ENCODE measurements around the gene KISS1. TPM values are rescaled to one million over a fixed set of nuclear protein-coding genes. Genes with fewer than 3 reads are reported as not detected.
A peak's percentile ranks its signal among the peaks of the same experiment; 100 is the strongest.

Gene KISS1
- total and polyA plus RNA-seq, 4 experiments from 2014 or later, result not detected

DNA sequence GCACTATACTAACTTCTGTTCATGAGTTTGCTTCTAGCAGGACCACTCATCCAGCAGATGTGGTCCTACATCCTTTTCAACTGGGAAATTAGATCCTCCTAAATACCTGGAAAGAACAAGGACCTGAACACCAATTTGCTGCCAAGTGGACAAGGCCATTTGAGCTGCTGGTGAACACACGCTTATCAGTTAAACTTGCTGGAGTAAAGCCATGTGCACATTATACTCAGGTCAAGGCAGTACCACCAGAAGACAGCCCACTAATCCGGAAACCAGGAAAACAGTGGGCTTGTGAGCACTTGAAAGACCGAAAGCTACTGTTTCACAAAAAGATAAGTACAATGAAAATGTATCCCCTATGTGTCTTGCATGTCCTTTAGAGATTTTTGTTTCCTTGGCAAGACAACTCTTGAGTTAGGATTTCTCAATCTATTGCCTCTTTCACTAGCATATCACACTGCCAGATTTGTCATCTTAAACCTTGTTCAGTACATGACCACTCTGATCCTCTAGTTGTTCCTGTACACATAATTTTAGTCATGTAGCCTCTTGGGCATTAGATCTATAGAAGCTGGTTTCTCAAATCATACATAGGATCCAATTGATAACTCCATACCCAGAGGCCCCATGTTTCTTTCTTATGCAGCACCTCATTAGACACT, 25.7 kb downstream of the KISS1 start:
- Histone ChIP-seq H3K27ac (ENCODE audit: low read depth, low read length) (no peak overlapping the region), H3K4me3 (ENCODE audit: low read length in 2 of 2) (no peak overlapping the region), H3K36me3 (ENCODE audit: insufficient read depth, low read length) (no peaks in the 10 kb centered on the region), H3K9me3 (ENCODE audit: control insufficient read depth in 1 of 2, low read length in 2 of 2) (peaks cover 4 to 20% of the 10 kb centered on the region in 2 donors), H3K27me3 (ENCODE audit: insufficient read depth, low read length) (no peaks in the 10 kb centered on the region), H3K4me1 (ENCODE audit: insufficient read depth, low read length) (no peaks in the 10 kb centered on the region)
- CTCF ChIA-PET (ENCODE audit: partially characterized antibody), result interaction anchor here (1.1 to 2.5 kb wide), 3 partner anchors 8 to 193 kb away, joined by 3 to 7 read pairs (median 5); no protein-coding TSS in a partner anchor
- peaks cover 5 to 67% (median 52%) of the 10 kb centered on the region in 8 donors for H3K9me3 Mint-ChIP-seq
- peaks cover 4 to 9% of the 10 kb centered on the region in 2 donors for H3K36me3 Mint-ChIP-seq
- H3K27ac Mint-ChIP-seq, result no peak overlapping the region
- POLR2A ChIA-PET (ENCODE audit: partially characterized antibody), result no interaction called here
- DNase-seq, result no peak
- no peak overlapping the region for H3K4me3 Mint-ChIP-seq
- H3K4me1 Mint-ChIP-seq, result no peaks in the 10 kb centered on the region
- peaks cover 6 to 7% of the 10 kb centered on the region in 2 donors for H3K27me3 Mint-ChIP-seq
- intact Hi-C loops (cut with micrococcal nuclease), result no loop called here

DNA sequence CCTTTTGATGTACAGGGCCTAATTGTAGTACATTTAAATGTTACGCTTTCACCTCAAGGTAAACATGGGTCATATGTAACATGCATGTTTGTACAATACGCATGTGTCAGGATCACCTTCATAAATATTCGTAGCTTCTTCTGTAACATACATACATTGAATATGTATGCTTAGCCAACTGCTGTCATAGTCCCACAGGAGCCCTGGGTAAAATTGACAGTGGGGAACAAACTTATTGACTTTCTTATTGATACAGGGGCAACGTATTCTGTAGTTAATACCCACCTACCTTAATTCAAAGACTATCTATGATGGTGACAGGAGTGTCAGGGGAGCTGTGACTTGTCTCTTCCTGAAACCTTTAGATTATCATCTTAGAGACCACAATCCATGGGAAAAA, 26.4 kb downstream of the KISS1 start:
- no peaks in the 10 kb centered on the region for H3K36me3 ChIP-seq (ENCODE audit: insufficient read depth, low read length)
- no peak overlapping the region for H3K27ac ChIP-seq (ENCODE audit: low read depth, low read length)
- no peak overlapping the region for H3K4me3 ChIP-seq (ENCODE audit: low read length in 2 of 2)
- ChIA-PET CTCF (ENCODE audit: partially characterized antibody) (interaction anchor here (1.1 to 1.2 kb wide), 2 partner anchors 194 to 229 kb away, joined by 3 to 4 read pairs; no protein-coding TSS in a partner anchor), POLR2A (ENCODE audit: partially characterized antibody) (no interaction called here)
- H3K4me3 Mint-ChIP-seq, result no peak overlapping the region
- H3K4me1 ChIP-seq (ENCODE audit: insufficient read depth, low read length), result no peaks in the 10 kb centered on the region
- no peak for DNase-seq
- H3K27me3 Mint-ChIP-seq, result peaks cover 6 to 7% of the 10 kb centered on the region in 2 donors
- peaks cover 4 to 9% of the 10 kb centered on the region in 2 donors for H3K36me3 Mint-ChIP-seq
- H3K9me3 Mint-ChIP-seq, result peaks cover 5 to 67% (median 52%) of the 10 kb centered on the region in 8 donors
- no peaks in the 10 kb centered on the region for H3K4me1 Mint-ChIP-seq
- intact Hi-C loops (cut with micrococcal nuclease), result no loop called here
- peaks cover 4 to 20% of the 10 kb centered on the region in 2 donors for H3K9me3 ChIP-seq (ENCODE audit: control insufficient read depth in 1 of 2, low read length in 2 of 2)
- no peaks in the 10 kb centered on the region for H3K27me3 ChIP-seq (ENCODE audit: insufficient read depth, low read length)
- no peak overlapping the region for H3K27ac Mint-ChIP-seq

DNA sequence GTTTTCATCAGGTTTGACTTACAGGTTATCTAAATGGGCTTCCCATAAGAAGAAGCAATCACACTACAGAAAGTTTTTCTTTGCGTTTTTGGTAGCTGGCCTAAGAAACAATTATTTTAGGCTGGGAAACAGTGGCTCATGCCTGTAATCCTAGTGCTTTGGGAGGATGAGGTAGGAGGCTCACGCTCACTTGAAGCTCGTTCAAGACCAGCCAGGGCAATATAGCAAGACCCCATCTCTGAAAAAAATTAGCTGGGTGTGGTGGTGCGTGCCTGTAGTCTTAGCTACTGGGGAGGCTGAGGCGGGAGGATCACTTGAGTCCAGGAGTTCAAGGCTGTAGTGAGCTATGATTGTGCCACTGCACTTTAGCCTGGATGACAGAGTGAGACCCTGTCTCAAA, 28.6 kb downstream of the KISS1 start:
- CTCF ChIA-PET (ENCODE audit: partially characterized antibody), result interaction anchor here (1.2 to 13.2 kb wide), 6 partner anchors 10 to 263 kb away, joined by 3 to 153 read pairs (median 6); no protein-coding TSS in a partner anchor
- Mint-ChIP-seq H3K9me3 (peaks cover 5 to 56% (median 47%) of the 10 kb centered on the region in 8 donors), H3K4me1 (no peaks in the 10 kb centered on the region), H3K27me3 (peaks cover 0 to under 1% of the 10 kb centered on the region in 2 donors), H3K27ac (no peak overlapping the region), H3K36me3 (peaks cover 4 to 9% of the 10 kb centered on the region in 2 donors), H3K4me3 (no peak overlapping the region)
- H3K27me3 ChIP-seq (ENCODE audit: insufficient read depth, low read length), result no peaks in the 10 kb centered on the region
- H3K27ac ChIP-seq (ENCODE audit: low read depth, low read length), result no peak overlapping the region
- POLR2A ChIA-PET (ENCODE audit: partially characterized antibody), result no interaction called here
- no peak for DNase-seq
- intact Hi-C loops (cut with micrococcal nuclease), result no loop called here
- no peaks in the 10 kb centered on the region for H3K4me1 ChIP-seq (ENCODE audit: insufficient read depth, low read length)
- H3K4me3 ChIP-seq (ENCODE audit: low read length in 2 of 2), result no peak overlapping the region
- H3K9me3 ChIP-seq (ENCODE audit: control insufficient read depth in 1 of 2, low read length in 2 of 2), result peaks cover 4 to 20% of the 10 kb centered on the region in 2 donors
- H3K36me3 ChIP-seq (ENCODE audit: insufficient read depth, low read length), result no peaks in the 10 kb centered on the region

DNA sequence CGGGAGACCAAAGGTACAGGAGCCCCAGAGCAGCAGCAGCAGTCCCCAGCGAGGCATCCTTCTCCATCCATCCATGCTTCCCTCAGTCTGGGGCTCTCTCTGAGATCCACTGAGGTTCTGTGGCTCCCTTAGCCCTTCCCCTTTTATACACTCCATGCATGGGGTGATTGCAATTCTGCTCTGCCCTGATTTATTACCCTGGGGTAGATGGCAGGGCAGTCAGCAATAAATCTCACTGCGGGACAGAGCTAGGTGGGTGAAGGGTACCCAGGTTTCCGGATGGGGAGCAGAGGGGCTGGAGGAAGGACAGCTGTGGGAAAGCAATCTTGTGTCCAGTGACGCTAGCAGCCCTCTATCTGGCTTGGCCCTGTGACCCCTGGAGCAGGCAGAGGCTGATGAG, 30.1 kb downstream of the KISS1 start, which contains the start of gene REN:
Gene REN (minus strand): TSS at position 119 of the 400 bp plus-strand sequence. CDS start 44 bp downstream, at position 75.
- H3K9me3 ChIP-seq (ENCODE audit: control insufficient read depth in 1 of 2, low read length in 2 of 2), result peaks cover 4 to 20% of the 10 kb centered on the region in 2 donors
- peaks cover 3 to 42% (median 34%) of the 10 kb centered on the region in 8 donors for H3K9me3 Mint-ChIP-seq
- no peaks in the 10 kb centered on the region for H3K4me1 Mint-ChIP-seq
- POLR2A ChIA-PET (ENCODE audit: partially characterized antibody), result interaction anchor here (0.6 kb wide), 1 partner anchor 391 kb away, joined by 3 read pairs; no protein-coding TSS in a partner anchor
- peaks cover 2 to 3% of the 10 kb centered on the region in 2 donors for H3K27me3 Mint-ChIP-seq
- no peak within 1 kb of the TSS for H3K27ac Mint-ChIP-seq
- intact Hi-C loops (cut with micrococcal nuclease), result no loop called here
- H3K4me3 Mint-ChIP-seq, result no peak within 1 kb of the TSS
- H3K4me1 ChIP-seq (ENCODE audit: insufficient read depth, low read length), result no peaks in the 10 kb centered on the region
- H3K4me3 ChIP-seq (ENCODE audit: low read length in 2 of 2), result no peak within 1 kb of the TSS
- H3K27ac ChIP-seq (ENCODE audit: low read depth, low read length), result no peak within 1 kb of the TSS
- CTCF ChIA-PET (ENCODE audit: partially characterized antibody), result interaction anchor here (1.1 to 13.2 kb wide), 4 partner anchors 24 to 197 kb away, joined by 3 to 153 read pairs (median 8); no protein-coding TSS in a partner anchor
- H3K27me3 ChIP-seq (ENCODE audit: insufficient read depth, low read length), result no peaks in the 10 kb centered on the region
- DNase-seq, result no peak
- no peaks in the 10 kb centered on the region for H3K36me3 ChIP-seq (ENCODE audit: insufficient read depth, low read length)
- peaks cover 4 to 6% of the 10 kb centered on the region in 2 donors for H3K36me3 Mint-ChIP-seq

DNA sequence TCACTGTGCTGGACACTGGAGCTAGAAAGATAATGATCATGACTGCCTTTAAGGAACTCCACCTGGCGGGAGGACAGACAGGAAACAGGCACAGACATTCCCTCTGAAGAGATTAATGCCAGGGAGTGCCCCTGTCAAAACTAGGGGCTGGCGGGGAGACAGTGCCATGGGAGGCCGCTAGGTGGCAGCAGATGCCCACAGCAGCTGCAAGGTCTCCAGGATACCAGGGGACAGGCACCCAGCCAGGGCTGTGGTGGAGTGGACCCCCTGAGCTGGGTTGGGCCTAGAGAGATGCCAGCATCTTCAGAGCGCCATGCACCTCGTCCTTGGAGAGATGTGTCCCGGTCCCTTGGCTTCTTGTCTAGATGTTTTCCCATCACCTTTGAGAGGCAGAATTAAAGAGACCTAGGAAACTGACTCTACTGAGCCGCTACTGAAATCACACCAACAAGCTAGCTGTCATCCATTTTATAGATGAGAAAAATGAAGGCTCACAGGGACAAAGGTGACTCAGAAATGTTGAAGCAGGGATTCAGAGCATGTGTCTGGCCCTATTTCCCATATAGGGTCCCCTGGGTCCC, 33.7 kb downstream of the KISS1 start:
- Histone ChIP-seq H3K4me1 (ENCODE audit: insufficient read depth, low read length) (no peaks in the 10 kb centered on the region), H3K36me3 (ENCODE audit: insufficient read depth, low read length) (no peaks in the 10 kb centered on the region), H3K9me3 (ENCODE audit: control insufficient read depth in 1 of 2, low read length in 2 of 2) (no peaks in the 10 kb centered on the region), H3K4me3 (ENCODE audit: low read length in 2 of 2) (no peak overlapping the region), H3K27ac (ENCODE audit: low read depth, low read length) (no peak overlapping the region), H3K27me3 (ENCODE audit: insufficient read depth, low read length) (no peaks in the 10 kb centered on the region)
- Mint-ChIP-seq H3K27me3 (peaks cover 2 to 4% of the 10 kb centered on the region in 2 donors), H3K9me3 (peaks cover 0 to 12% (median 5%) of the 10 kb centered on the region in 8 donors), H3K4me3 (no peak overlapping the region), H3K4me1 (no peaks in the 10 kb centered on the region), H3K27ac (no peak overlapping the region), H3K36me3 (peaks cover 0 to 4% of the 10 kb centered on the region in 2 donors)
- peak; percentile 65 to 76 (median 68) for DNase-seq
- POLR2A ChIA-PET (ENCODE audit: partially characterized antibody), result interaction anchor here (0.5 kb wide), 1 partner anchor 227 kb away, joined by 3 read pairs; no protein-coding TSS in a partner anchor
- intact Hi-C loops (cut with micrococcal nuclease), result loop anchor here (1.0 to 5.0 kb wide), 6 partner anchors 45 to 645 kb away; no protein-coding TSS in a partner anchor
- CTCF ChIA-PET (ENCODE audit: partially characterized antibody), result interaction anchor here (0.6 to 13.2 kb wide), 25 partner anchors 8 to 645 kb away, joined by 3 to 153 read pairs (median 4); partner anchors contain the start of genes ETNK2, GOLT1A and PLEKHA6

DNA sequence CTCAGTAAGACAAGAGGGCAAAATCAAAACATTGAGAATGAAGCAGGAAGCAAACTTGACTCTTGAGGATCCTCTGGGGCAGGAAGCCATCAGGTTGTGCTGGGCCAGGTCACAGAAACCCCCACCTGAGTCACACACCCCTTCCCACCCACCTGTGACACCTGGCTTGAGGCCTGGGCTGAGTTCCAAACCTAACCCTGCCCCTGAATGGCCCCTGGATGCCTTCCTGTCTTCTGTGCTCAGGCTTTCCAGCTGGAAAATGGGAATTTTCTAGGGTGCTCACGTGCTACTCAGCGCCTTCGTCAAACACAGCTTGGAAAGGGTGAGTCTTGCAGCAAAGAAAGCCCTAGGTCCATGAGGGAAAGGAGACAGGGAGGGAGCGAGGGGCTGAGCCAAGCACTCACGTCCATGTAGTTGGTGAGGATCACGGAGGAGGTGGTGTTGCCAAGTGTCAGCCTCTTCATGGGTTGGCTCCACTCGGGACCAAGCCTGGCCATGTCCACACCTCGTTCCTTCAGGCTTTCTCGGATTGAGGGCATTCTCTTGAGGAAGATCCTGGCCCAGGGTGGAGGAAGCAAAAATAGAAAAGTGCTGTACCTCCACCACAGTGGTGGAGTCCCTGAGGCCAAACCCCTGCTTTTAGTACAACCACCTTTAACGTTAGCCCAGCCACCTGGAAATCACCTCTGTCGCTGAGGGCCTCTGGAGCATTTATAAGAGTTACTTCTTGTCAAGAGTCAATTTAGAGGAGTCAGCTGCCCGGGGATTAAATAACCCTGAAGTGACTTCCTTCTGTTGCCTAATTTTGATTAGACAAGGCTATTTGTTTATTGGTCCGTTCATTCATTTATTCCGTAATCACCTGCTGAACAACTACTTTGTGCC, 34.4 kb downstream of the KISS1 start:
- ChIA-PET CTCF (ENCODE audit: partially characterized antibody) (interaction anchor here (0.6 to 13.2 kb wide), 18 partner anchors 8 to 602 kb away, joined by 3 to 153 read pairs (median 4); partner anchors contain the start of gene ETNK2), POLR2A (ENCODE audit: partially characterized antibody) (no interaction called here)
- intact Hi-C loops (cut with micrococcal nuclease), result loop anchor here (1.0 to 5.0 kb wide), 6 partner anchors 45 to 645 kb away; no protein-coding TSS in a partner anchor
- no peaks in the 10 kb centered on the region for H3K27me3 ChIP-seq (ENCODE audit: insufficient read depth, low read length)
- H3K27ac Mint-ChIP-seq, result no peak overlapping the region
- no peaks in the 10 kb centered on the region for H3K36me3 ChIP-seq (ENCODE audit: insufficient read depth, low read length)
- H3K27me3 Mint-ChIP-seq, result peaks cover 2 to 4% of the 10 kb centered on the region in 2 donors
- H3K4me1 ChIP-seq (ENCODE audit: insufficient read depth, low read length), result no peaks in the 10 kb centered on the region
- no peaks in the 10 kb centered on the region for H3K36me3 Mint-ChIP-seq
- H3K4me3 Mint-ChIP-seq, result no peak overlapping the region
- H3K4me1 Mint-ChIP-seq, result no peaks in the 10 kb centered on the region
- no peak overlapping the region for H3K4me3 ChIP-seq (ENCODE audit: low read length in 2 of 2)
- no peaks in the 10 kb centered on the region for H3K9me3 ChIP-seq (ENCODE audit: control insufficient read depth in 1 of 2, low read length in 2 of 2)
- no peak overlapping the region for H3K27ac ChIP-seq (ENCODE audit: low read depth, low read length)
- peaks cover 0 to 4% (median 0%) of the 10 kb centered on the region in 8 donors for H3K9me3 Mint-ChIP-seq
- DNase-seq, result no peak
